HG03469 (cell line): Measurements from ENCODE around the gene POLE2.
A peak's percentile ranks its signal among the peaks of the same experiment; 100 is the strongest.
"Not testable (repeated sequence)": the region's sequence is repeated elsewhere in the genome, so short reads cannot be mapped to it uniquely, and the experiment has no call there.

ENCODE experiments used
- ATAC-seq: cut with Tn5 transposase; IDR thresholded peaks from one replicate; pipeline ENCODE4 v1.9.1; 2021; ENCODE audit warnings: mild to moderate bottlenecking, moderate library complexity, moderate number of reproducible peaks; ENCODE audit not compliant: unreplicated experiment

The POLE2 gene

GRCh38 chr14:49659526-49660455 is 28.2 kb downstream of the POLE2 start:
- ATAC-seq, result no peak

GRCh38 chr14:49657500-49657899 is 30.5 kb downstream of the POLE2 start:
- not testable (repeated sequence) for ATAC-seq

GRCh38 chr14:49654511-49654910 is 33.5 kb downstream of the POLE2 start:
- ATAC-seq, result no peak

DNA sequence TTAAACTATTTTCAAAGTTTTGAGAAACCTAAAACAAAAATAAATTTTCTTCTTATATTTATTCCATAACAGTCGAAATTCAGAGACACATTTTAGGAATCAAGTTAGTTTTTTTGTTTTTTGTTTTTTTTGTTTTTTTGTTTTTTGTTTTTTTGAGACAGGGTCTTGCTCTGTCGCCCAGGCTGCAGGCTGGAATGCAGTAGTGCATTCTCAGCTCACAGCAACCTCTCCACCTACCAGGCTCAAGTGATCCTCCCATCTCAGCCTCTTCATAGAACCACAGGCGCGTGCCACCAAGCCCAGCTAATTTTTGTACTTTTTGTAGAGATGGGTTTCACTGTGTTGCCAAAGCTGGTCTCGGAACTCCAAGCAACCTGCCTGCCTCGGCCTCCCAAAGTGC is 34.5 kb downstream of the POLE2 start:
- no peak for ATAC-seq

- ATAC-seq, result no peak
Observed at GRCh38 chr14:49642163-49642562, 45.9 kb downstream of the POLE2 start.

DNA sequence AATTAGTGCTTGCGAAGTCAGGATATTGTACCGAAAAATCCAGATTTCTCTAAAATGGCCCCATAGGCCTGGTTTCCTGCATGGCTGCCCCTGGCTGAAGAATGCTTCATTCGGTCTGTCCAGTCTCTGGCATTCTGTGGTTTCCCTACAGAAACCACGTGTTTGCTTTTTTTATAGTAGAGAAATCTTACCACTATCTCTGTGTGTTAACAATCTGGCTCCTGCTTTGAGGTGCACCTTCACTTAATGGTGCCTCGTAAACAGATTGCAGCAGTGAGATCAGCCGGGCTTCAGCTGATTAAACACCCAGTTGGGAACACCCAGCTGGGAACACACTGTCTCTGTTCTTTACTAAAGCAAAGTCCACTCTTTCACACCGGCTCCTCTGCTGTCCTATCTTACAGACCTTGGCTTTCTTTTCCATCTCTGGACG is 46.3 kb downstream of the POLE2 start:
- no peak for ATAC-seq

GRCh38 chr14:49640540-49641417 is 47.2 kb downstream of the POLE2 start:
- no peak for ATAC-seq

GRCh38 chr14:49637534-49638078 is 50.4 kb downstream of the POLE2 start:
- no peak for ATAC-seq

DNA sequence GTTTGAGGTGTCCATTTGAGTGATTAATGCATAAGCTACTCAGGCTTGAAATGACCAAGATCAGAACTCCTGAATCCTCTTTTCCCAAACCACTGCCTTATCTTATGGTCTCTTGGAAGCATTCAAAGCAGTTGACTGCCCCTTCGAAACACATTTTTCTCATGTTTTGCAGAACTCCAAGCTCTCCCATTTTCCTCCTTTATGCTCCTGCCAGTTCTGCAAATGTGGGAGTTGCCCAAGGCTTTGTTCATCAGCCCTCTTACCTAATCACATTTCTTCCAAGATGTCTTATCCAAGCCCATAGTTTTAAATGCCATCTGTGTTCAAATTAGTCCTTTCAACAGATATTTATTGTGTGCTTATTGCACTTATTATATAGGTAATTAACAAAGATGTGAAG is 51.1 kb downstream of the POLE2 start:
- ATAC-seq, result no peak

- ATAC-seq, result peak; percentile 21
Observed at GRCh38 chr14:49634547-49635334, 53.3 kb downstream of the POLE2 start, which contains the start of gene DNAAF2. TSS of gene DNAAF2 (minus strand) at chr14:49635244. CDS start at chr14:49635149, 95 bp downstream.

DNA sequence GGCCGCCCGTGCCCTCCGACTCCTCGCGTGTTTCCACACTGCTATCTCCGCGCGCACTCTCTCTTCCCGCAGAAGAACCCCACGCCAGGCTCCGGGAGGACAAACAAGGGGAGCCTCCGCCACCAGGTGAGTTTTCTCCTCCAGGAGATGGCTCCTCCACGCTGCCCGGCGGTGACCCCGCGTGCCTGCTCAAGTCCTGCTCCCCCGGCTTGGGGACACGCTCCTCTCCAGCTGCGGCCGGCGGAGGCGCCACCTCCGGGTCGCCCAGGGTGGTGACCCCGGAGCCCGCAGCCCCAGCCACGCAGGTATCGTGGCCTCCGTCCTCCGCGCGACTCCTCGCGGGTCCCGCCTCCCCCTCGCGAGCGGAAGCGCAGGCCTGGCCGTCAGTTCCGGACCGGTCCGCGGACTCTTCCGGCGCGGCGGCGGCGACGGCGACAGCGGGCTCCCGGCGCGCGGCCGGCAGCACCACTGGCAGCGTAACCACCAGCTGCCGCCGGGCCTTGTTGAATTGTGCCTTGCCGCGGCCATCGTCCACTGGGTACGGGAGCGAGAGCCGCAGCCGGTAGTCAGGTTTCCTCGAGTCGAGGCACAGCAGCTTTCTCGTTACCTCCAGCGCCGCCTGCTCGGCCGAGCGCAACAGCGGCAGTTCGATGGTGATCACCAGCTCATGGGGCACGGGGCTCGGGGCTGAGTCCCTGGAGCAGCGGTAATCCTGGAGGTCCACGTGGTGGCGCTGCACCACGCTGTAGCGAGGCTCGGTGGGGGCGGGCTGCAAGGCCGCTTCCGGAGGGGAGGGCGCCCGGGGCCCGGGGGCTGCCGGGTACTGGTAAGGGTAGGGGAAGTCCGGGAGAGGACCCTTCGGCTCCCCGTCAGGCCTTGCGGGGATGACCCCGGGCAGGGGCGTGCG is 54.1 kb downstream of the POLE2 start:
- peak; percentile 67 for ATAC-seq

DNA sequence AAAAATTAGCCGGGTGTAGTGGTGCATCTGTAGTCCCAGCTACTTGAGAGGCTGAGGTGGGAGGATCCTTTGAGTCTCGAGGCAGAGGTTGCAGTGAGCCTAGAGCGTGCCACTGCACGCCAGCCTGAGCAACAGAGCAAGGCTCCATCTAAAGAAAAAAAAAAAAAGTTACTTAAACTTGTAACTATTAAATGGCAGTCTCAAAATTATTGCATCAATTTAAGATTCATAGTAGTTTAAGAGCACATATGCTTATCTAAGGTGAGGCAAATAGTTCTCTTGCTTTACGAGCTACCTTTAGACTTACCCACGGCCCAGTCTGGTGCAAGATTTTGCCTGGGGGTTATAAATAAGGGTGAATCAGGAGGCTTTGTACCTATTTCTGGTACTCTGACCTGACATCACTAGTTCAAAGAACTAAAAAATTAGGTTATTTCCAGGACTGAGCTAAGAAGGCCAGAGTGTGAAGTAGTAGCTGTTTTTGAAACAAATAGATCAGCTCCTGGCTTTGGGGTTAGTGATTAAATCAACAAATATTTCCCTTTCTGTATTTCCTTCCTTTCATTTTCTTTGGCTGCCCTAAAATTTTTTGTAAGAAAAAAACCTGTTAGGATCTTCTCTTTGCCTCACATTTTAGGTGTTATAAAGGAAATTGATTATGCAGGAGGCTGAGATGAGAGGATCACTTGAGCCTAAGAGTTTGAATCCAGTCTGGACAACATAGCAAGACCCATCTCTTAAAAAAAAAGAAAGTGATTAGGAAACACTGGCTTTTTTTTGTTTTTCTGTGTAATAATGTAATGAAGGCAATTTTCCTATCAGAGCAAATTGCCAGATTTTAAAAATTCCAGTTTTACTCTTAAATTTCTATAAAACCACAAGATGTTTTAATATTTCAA is 63.8 kb downstream of the POLE2 start:
- no peak for ATAC-seq

DNA sequence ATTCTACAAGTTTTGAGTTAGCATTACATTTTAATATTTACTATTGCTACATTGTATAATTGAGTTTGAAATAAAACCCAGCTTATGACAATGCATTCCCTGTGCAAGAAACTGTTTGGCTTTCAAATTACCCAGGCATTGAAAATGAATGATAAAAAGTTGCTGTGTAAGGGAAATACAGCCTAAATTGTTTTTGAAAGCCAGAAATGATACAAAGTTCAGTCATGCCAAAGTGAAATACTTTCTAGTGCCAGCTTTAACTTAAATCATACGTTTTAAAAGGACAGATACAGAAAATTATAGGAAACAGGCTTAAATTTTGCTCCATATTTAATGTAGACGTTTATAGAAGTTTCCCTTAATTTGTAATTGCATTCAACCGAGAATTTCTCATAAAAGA is 64.6 kb downstream of the POLE2 start:
- no peak for ATAC-seq

DNA sequence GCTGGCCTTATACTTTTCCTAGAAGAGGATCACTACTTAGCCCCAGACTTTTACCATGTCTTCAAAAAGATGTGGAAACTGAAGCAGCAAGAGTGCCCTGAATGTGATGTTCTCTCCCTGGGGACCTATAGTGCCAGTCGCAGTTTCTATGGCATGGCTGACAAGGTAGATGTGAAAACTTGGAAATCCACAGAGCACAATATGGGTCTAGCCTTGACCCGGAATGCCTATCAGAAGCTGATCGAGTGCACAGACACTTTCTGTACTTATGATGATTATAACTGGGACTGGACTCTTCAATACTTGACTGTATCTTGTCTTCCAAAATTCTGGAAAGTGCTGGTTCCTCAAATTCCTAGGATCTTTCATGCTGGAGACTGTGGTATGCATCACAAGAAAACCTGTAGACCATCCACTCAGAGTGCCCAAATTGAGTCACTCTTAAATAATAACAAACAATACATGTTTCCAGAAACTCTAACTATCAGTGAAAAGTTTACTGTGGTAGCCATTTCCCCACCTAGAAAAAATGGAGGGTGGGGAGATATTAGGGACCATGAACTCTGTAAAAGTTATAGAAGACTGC is 65.9 kb downstream of the POLE2 start:
- ATAC-seq, result no peak

GRCh38 chr14:49621114-49621881 is 66.7 kb downstream of the POLE2 start:
- no peak for ATAC-seq

- peak; percentile 86 for ATAC-seq
Observed at GRCh38 chr14:49620182-49621113, 67.6 kb downstream of the POLE2 start, which contains the start of the genes MGAT2 and RPL36AL. TSS of gene MGAT2 (plus strand) at chr14:49620799. CDS start at chr14:49621269, 470 bp downstream. TSS of gene RPL36AL (minus strand) at chr14:49620626. CDS start at chr14:49619104, 1,522 bp downstream.
